ENCODE measurements around the gene SDR42E1.

The SDR42E1 gene

GRCh38 chr16:82023206-82023605 lies 11.9 kb upstream of the SDR42E1 start:
- Histone ChIP-seq H3K4me1 (ENCODE audit: insufficient read depth, low read length, poor library complexity, severe bottlenecking) (no peaks in the 10 kb centered on the region), H3K9ac (ENCODE audit: low read depth, low read length, poor library complexity, severe bottlenecking) (no peak overlapping the region), H4K20me1 (ENCODE audit: insufficient read depth, low read length, poor library complexity, severe bottlenecking) (no peaks in the 10 kb centered on the region), H3K27me3 (ENCODE audit: insufficient read depth, low read length, poor library complexity, severe bottlenecking) (no peaks in the 10 kb centered on the region), H3K4me3 (ENCODE audit: low read length, poor library complexity, severe bottlenecking) (no peak overlapping the region), H3K4me2 (ENCODE audit: low read depth, low read length, poor library complexity, severe bottlenecking) (no peak overlapping the region), H3K9me3 (ENCODE audit: insufficient read depth, low read depth, low read length) (no peaks in the 10 kb centered on the region), H3K79me2 (ENCODE audit: insufficient read depth, low read length) (no peaks in the 10 kb centered on the region), H2AFZ (ENCODE audit: low read length) (no peak overlapping the region), H3F3A (ENCODE audit: low read depth) (no peaks in the 10 kb centered on the region), H3K36me3 (ENCODE audit: insufficient read depth, low read length) (no peaks in the 10 kb centered on the region), H3K9me2 (replicated peaks; ENCODE audit: low read depth, low read length) (no peaks in the 10 kb centered on the region)
- no peak for TF ChIP-seq CTCF (conservative IDR thresholded peaks at IDR 0.05; ENCODE audit: low read length)
- TF ChIP-seq EZH2phosphoT487 (IDR thresholded peaks at IDR 0.05; ENCODE audit: borderline replicate concordance), result no peak

- Histone ChIP-seq H3K4me1 (ENCODE audit: insufficient read depth, low read length, poor library complexity, severe bottlenecking) (no peaks in the 10 kb centered on the region), H3K9me3 (ENCODE audit: insufficient read depth, low read depth, low read length) (0 out of 2 replicates have a peak, but pooled peaks cover under 1% of the 10 kb centered on the region), H2AFZ (ENCODE audit: low read length) (no peak overlapping the region), H3K79me2 (ENCODE audit: insufficient read depth, low read length) (no peaks in the 10 kb centered on the region), H3K27me3 (ENCODE audit: insufficient read depth, low read length, poor library complexity, severe bottlenecking) (no peaks in the 10 kb centered on the region), H4K20me1 (ENCODE audit: insufficient read depth, low read length, poor library complexity, severe bottlenecking) (no peaks in the 10 kb centered on the region), H3F3A (ENCODE audit: low read depth) (no peaks in the 10 kb centered on the region), H3K4me2 (ENCODE audit: low read depth, low read length, poor library complexity, severe bottlenecking) (no peak overlapping the region), H3K36me3 (ENCODE audit: insufficient read depth, low read length) (no peaks in the 10 kb centered on the region), H3K9me2 (replicated peaks; ENCODE audit: low read depth, low read length) (no peaks in the 10 kb centered on the region), H3K4me3 (ENCODE audit: low read length, poor library complexity, severe bottlenecking) (no peak overlapping the region), H3K9ac (ENCODE audit: low read depth, low read length, poor library complexity, severe bottlenecking) (no peak overlapping the region)
- TF ChIP-seq CTCF (conservative IDR thresholded peaks at IDR 0.05; ENCODE audit: low read length), result no peak
- no peak for TF ChIP-seq EZH2phosphoT487 (IDR thresholded peaks at IDR 0.05; ENCODE audit: borderline replicate concordance)
Measured at GRCh38 chr16:82020051-82020450, 8.8 kb upstream of the SDR42E1 start.

GRCh38 chr16:82019535-82019934 lies 8.3 kb upstream of the SDR42E1 start:
- H3F3A ChIP-seq (ENCODE audit: low read depth), result no peaks in the 10 kb centered on the region
- no peaks in the 10 kb centered on the region for H3K4me1 ChIP-seq (ENCODE audit: insufficient read depth, low read length, poor library complexity, severe bottlenecking)
- no peaks in the 10 kb centered on the region for H3K9me2 ChIP-seq (replicated peaks; ENCODE audit: low read depth, low read length)
- no peak for TF ChIP-seq EZH2phosphoT487 (IDR thresholded peaks at IDR 0.05; ENCODE audit: borderline replicate concordance)
- H3K36me3 ChIP-seq (ENCODE audit: insufficient read depth, low read length), result no peaks in the 10 kb centered on the region
- H3K27me3 ChIP-seq (ENCODE audit: insufficient read depth, low read length, poor library complexity, severe bottlenecking), result no peaks in the 10 kb centered on the region
- peaks cover 4% of the 10 kb centered on the region; the same call in 1 of the 2 replicates for H3K9me3 ChIP-seq (ENCODE audit: insufficient read depth, low read depth, low read length)
- no peak overlapping the region for H2AFZ ChIP-seq (ENCODE audit: low read length)
- H3K4me2 ChIP-seq (ENCODE audit: low read depth, low read length, poor library complexity, severe bottlenecking), result no peak overlapping the region
- H3K4me3 ChIP-seq (ENCODE audit: low read length, poor library complexity, severe bottlenecking), result no peak overlapping the region
- no peaks in the 10 kb centered on the region for H4K20me1 ChIP-seq (ENCODE audit: insufficient read depth, low read length, poor library complexity, severe bottlenecking)
- H3K79me2 ChIP-seq (ENCODE audit: insufficient read depth, low read length), result no peaks in the 10 kb centered on the region
- H3K9ac ChIP-seq (ENCODE audit: low read depth, low read length, poor library complexity, severe bottlenecking), result no peak overlapping the region

GRCh38 chr16:82017911-82018568 lies 6.8 kb upstream of the SDR42E1 start:
- no peak overlapping the region for H2AFZ ChIP-seq (ENCODE audit: low read length)
- TF ChIP-seq EZH2phosphoT487 (IDR thresholded peaks at IDR 0.05; ENCODE audit: borderline replicate concordance) (no peak), CTCF (conservative IDR thresholded peaks at IDR 0.05; ENCODE audit: low read length) (no peak)
- H3K9ac ChIP-seq (ENCODE audit: low read depth, low read length, poor library complexity, severe bottlenecking), result no peak overlapping the region
- H3K4me2 ChIP-seq (ENCODE audit: low read depth, low read length, poor library complexity, severe bottlenecking), result no peak overlapping the region
- no peaks in the 10 kb centered on the region for H4K20me1 ChIP-seq (ENCODE audit: insufficient read depth, low read length, poor library complexity, severe bottlenecking)
- H3K4me1 ChIP-seq (ENCODE audit: insufficient read depth, low read length, poor library complexity, severe bottlenecking), result no peaks in the 10 kb centered on the region
- H3K9me2 ChIP-seq (replicated peaks; ENCODE audit: low read depth, low read length), result no peaks in the 10 kb centered on the region
- no peaks in the 10 kb centered on the region for H3K36me3 ChIP-seq (ENCODE audit: insufficient read depth, low read length)
- peaks cover 4% of the 10 kb centered on the region; the same call in 1 of the 2 replicates for H3K9me3 ChIP-seq (ENCODE audit: insufficient read depth, low read depth, low read length)
- H3F3A ChIP-seq (ENCODE audit: low read depth), result no peaks in the 10 kb centered on the region
- H3K27me3 ChIP-seq (ENCODE audit: insufficient read depth, low read length, poor library complexity, severe bottlenecking), result no peaks in the 10 kb centered on the region
- no peaks in the 10 kb centered on the region for H3K79me2 ChIP-seq (ENCODE audit: insufficient read depth, low read length)
- no peak overlapping the region for H3K4me3 ChIP-seq (ENCODE audit: low read length, poor library complexity, severe bottlenecking)
